GM18505 (cell line): ENCODE results near the gene CBFA2T2.
"Not testable (repeated sequence)": the region's sequence is repeated elsewhere in the genome, so short reads cannot be mapped to it uniquely, and the experiment has no call there.

Source experiments
- ATAC-seq: cut with Tn5 transposase; IDR thresholded peaks from one replicate; pipeline ENCODE4 v1.9.1; 2021; ENCODE audit not compliant: unreplicated experiment
- POLR2A ChIP-seq: IDR thresholded peaks from 4 replicates; pipeline ENCODE4 v1.6.1; 2011; ENCODE audit warnings: borderline replicate concordance; ENCODE audit not compliant: insufficient read depth, insufficient read length; ENCODE audit errors: extremely low read depth

Gene CBFA2T2

GRCh38 chr20:33635341-33635740 lies 145.4 kb downstream of the CBFA2T2 start:
- no peak for TF ChIP-seq POLR2A
- no peak for ATAC-seq

DNA sequence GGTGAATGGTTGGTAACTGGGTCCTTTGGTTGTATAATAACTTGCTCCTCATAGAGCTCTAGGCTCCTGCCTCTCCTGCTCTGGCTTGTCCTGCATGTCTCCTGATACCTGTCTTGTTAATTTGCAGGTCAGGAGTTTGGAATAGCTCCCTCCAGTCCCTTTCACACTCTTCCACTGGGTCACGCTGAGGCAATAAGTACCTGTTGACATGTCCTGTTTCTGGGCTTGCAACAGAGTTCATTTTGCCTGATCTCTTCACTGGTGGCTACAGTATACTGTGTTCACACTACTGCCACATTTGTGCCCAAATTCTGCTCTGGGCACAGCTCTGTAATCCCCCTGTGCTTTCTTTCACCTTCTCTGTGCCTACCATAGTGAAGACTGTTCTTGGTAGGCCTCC lies 146.9 kb downstream of the CBFA2T2 start:
- TF ChIP-seq POLR2A: no peak
- ATAC-seq: no peak

GRCh38 chr20:33640287-33640686 lies 150.4 kb downstream of the CBFA2T2 start:
- no peak for ATAC-seq
- no peak for TF ChIP-seq POLR2A

DNA sequence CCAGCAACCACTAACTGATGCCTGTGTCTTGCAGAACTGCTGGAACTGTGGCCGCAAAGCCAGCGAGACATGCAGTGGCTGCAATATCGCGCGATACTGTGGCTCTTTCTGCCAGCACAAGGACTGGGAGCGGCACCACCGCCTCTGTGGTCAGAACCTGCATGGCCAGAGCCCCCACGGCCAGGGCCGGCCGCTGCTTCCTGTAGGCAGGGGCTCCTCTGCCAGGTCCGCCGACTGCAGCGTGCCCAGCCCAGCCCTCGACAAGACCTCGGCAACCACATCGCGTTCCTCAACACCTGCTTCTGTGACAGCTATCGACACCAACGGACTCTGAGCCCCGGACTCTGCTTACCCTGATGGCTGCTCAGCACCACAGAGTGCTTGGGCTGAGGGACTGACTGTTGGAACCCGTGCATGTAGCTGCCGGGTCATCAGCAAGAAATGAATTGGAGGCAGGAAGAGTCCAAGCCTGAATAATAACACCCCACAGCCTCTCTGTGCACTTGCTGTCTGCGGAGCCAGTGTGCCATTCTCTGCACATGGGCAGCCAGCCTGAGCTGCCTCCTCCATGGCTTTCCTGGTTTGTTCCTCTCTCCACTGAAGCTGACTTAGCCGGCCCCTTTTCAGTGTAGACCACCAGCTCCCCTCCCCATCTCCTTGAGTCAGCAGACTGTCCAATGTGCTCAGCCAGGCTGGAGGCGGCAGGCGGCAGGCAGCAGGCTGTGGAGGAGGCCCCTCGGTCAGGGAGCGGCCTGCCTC lies 154.6 kb downstream of the CBFA2T2 start:
- TF ChIP-seq POLR2A: no peak
- no peak for ATAC-seq

DNA sequence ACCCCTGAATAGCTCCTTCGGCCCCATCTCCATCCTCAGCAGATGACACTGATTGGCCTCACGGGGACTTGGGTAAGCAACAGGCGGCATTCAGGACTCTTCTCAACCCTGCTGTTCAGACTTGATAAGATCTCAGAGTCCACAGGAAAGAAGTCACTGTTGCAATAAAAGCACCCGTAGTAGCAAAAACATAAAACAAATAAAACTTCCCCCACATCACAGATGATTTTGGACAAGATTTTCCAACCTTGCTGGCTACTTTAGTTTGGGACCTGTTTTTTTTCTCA lies 155.1 kb downstream of the CBFA2T2 start:
- TF ChIP-seq POLR2A: no peak
- no peak for ATAC-seq

- TF ChIP-seq POLR2A: no peak
These were observed 155.5 kb downstream of the CBFA2T2 start for GRCh38 chr20:33645396-33645795.

DNA sequence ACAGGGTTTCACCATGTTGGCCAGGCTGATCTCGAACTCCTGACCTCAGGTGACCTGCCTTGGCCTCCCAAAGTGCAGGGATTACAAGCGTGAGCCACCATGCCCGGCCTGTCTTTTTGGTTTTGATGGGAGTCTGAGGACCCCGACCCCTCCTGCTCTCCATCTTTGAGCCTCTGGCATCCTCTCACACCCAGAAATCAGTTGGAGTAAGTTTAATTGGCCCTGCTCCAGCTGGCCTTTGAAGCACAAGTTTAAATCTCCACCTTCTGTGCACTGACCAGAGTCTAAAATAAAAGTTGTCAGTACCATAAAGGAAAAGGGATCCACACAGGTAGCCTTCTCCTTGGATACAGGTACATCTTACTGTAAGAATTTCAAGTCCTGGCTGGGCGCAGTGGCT lies 156.3 kb downstream of the CBFA2T2 start:
- TF ChIP-seq POLR2A: no peak
- no peak for ATAC-seq

More at GRCh38 chr20:33645396-33645795, 155.5 kb downstream of the CBFA2T2 start:
- ATAC-seq: no peak

DNA sequence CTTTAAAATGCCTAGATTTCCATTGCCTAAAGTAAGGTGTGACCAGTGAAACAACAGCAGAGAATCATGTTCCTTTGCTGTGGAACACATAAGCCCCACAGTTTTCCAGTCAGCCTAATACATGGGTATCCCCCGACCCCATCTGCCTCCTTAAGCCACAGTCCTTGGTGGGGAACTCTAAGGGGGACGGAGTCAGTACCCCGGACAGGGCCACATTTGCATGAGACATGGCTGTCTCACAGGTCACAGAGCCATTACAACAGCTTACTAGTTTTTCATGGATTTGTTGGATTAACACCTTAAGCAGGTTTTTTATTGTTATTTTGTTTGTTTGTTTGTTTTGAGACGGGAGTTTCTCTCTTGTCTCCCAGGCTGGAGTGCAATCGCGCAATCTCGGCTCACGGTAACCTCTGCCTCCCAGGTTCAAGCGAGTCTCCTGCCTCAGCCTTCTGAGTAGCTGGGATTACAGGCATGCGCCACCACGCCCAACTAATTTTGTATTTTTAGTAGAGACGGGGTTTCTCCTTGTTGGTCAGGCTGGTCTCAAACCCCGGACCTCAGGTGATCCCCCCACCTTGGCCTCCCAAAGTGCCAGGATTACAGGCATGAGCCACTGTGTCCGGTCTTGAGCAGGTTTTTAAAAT lies 157.2 kb downstream of the CBFA2T2 start:
- not testable (repeated sequence) for ATAC-seq

DNA sequence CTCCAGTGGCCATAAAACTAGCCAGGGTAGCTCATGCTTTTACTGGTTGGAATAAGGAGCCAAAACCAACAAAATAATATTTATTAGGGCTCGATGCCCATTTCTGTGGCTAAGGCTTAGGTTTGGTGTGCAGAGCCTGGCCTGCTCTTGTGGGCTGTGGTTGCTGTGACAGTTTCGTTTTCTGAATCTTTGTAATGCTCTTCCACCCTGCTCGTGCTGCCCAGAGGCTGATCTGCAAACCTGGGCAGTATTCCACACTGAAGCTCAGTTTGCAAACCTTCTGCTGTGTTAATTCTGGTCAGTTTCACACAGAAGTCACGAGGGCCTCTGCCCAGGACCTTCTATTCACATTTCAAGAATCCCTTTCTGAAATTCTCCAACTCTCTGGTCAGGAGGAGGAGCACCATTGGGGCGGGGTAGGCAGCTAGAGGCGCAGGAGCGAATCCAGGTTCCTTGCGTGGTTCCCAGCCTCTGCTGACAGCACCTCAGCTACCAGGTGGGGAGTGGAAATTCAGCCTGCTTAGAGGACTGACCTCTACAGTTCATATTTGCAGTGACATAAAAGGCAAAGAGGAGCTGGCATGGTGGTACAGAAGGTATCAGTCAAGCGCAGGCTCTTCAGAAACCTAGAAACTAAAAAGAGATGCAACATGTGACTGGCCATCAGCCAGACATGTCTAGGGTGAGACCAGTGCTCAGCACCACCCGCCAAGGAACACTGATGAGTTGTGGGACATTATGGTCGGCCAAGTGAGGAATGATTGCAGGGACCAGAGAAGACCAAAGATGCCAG lies 157.9 kb downstream of the CBFA2T2 start:
- no peak for ATAC-seq
- no peak for TF ChIP-seq POLR2A

- ATAC-seq: no peak
- no peak for TF ChIP-seq POLR2A
These were observed 158.6 kb downstream of the CBFA2T2 start for GRCh38 chr20:33648396-33649004.

DNA sequence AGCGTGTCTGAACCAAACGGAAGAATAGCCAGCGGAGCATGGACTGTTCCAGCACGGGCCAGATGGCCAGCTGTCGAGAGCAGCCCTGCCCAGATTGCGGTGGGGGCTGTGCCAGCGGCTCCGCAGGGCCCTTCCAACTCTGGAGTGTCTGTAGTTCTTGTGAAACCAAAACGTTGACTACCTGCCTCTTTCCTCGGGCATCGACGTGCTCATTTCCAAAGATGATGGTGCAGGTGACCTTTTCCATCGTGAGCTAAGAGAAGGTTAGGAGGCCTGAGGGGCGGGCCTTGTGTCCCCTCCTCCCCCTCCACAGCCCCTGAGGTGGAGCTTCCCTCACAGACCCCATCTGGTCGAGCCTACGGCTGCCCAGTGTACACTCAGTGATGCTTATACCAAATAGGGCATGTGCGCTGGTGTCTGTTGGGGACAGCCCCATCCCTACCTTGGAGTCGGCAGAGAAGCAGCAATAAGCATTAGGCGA lies 159.3 kb downstream of the CBFA2T2 start:
- ATAC-seq: no peak
- TF ChIP-seq POLR2A: no peak

- ATAC-seq: no peak
- no peak for TF ChIP-seq POLR2A
These were observed 160.3 kb downstream of the CBFA2T2 start for GRCh38 chr20:33650111-33650752.
